ENCODE results near the gene GAS7. TPM values are rescaled to one million over a fixed set of nuclear protein-coding genes. Genes with fewer than 3 reads are reported as not detected.
"Not testable (repeated sequence)": the region's sequence is repeated elsewhere in the genome, so short reads cannot be mapped to it uniquely, and the experiment has no call there.

The GAS7 gene
- total RNA-seq, 1 donor from 2014 or later: not detected

DNA sequence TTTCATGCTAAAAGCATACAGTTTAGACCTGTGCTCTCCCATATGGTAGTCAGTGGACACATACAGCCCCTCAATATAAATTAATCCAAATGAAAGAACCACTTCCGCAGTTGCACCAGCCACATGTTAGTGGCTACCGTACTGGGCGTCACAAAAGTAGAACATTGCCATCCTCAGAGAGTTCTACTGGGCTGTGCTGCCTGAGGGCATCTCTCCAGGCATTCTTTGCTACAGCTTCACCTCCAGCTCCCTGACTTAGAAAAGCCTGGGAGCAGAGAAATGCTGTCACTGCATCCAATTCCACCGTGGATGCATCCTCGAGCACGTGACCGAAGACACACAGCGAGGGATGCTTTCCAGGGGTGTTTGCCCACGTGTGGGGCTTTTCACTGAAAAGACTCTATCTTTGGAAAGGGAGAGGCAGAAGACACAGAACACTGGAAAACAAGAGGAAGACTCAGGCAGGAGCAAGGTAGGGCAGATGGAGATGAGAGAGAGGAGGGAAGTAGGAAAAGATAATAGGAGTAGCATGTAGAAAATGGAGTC is 86.4 kb downstream of the GAS7 start:
- intact Hi-C loops (cut with micrococcal nuclease): no loop called here

DNA sequence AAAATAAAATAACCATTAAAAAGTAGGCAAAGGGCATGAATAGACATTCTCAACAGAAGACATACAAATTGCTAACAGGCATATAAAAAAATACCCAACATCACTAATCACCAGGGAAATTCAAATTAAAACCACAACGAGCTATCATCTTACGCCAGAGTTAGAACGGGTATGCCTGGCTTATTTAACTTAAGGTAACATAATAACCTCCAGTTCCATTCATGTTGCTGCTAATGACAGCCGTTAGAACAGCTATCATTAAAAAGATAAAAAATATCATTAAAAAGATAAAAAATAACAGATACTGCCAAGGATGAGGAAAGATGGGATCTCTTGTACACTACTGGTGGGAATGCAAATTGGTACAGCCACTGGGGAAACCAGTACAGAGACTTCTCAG is 89.3 kb downstream of the GAS7 start:
- intact Hi-C loops (cut with micrococcal nuclease): no loop called here

DNA sequence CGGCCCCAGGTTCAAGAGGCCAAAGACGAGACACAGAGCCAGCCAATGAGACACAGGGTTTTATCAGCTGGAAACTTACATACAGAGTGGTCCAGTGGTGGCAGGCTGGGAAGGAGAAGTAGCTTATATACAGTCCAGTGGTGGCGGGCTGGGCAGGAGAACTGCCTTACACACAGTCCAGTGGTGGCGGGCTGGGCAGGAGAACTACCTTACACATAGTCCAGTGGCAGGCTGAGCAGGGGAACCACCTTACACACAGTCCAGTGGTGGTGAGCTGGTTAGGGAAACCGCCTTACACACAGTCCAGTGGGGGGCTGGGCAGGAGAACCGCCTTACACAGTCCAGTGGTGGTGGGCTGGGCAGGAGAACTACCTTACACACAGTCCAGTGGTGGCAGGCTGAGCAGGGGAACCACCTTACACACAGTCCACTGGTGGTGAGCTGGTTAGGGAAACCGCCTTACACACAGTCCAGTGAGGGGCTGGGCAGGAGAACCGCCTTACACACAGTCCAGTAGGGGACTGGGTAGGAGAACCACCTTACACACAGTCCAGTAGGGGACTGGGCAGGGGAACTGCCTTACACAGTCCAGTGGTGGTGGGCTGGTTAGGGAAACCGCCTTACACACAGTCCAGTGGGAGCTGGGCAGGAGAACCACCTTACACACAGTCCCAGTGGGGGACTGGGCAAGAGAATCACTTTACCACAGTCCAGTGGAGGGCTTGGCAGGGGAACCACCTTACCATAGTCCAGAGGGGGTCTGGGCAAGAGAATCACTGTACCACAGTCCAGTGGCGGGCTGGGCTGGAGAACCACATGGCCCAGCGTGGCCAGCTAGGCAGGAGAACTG is 90.9 kb downstream of the GAS7 start:
- intact Hi-C loops (cut with micrococcal nuclease): no loop called here

DNA sequence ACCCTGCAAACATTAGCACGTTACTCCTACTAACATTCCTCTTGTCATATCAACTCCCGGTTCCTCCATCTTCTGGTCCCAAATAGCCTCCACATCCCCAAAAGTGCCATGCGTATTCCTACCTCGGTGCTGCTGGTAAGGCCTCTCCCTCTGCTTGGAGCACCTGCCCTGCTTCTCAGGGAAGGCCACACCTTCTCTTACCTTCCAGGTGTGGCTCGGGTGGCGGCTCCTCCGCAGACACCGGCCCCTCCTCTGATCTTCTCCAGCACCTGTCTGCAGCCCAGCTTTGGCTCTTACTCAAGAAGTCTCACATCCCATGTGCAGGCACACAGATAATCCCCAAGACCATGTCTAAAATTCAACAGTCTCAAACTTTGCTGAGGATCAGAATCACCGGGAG is 92.3 kb downstream of the GAS7 start:
- intact Hi-C loops (cut with micrococcal nuclease): no loop called here

DNA sequence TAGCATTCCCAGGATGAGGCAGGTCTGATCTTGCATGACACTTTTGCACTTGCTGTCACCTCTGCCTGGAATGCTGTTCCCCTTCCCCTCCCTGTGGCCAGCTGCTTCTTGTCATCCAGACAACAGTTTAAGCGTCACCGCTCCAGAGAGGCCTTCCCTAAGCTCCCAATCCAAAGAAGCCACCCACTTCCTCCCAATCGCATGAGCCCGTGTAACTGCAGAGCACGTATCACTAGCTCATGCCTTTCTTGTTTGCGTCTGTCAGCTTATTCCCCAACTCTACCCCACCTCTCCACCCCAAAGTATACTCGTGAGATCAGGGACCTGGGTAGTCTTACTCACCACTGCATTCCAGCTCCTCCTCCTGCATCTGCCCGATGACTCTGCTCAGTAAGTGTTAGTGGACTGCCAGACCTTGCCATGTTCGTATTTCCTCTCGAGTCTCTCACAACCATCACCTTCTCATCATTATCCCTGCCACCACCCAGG is 92.8 kb downstream of the GAS7 start:
- intact Hi-C loops (cut with micrococcal nuclease): no loop called here

DNA sequence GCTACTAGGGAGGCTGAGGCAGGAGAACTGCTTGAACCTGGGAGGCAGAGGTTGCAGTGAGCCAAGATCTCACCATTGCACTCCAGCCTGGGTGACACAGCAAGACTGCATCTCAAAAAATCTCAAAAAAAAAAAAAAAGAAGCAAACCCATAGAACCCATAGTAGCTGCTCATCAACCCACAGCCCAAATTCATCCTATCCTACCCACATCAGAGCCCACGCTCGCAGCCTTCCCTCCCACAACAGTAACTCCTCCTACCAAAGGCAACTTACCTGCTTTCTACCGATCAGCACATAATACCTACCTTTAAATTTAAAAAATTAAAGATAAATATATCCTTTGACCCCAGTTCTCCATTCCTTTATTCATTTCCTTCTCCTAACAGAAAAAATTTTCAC is 94.7 kb downstream of the GAS7 start:
- intact Hi-C loops (cut with micrococcal nuclease): no loop called here

DNA sequence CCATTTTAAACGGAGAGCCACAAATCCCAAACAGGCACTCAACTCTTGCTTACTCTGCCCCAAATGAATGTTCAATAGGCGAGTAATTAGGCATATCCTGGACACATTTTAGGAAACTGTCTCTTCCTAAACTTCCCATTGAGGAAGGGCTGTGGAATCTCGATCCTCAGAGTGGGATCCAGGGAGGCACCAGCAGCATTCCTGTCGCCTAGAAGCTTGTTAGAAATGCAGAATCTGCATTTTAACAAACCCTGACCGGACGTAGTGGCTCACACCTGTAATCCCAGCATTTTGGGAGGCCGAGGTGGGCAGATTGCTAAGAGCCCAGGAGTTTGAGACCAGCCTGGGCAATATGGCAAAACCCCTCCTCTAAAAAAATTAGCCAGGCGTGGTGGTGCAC is 95.6 kb downstream of the GAS7 start:
- intact Hi-C loops (cut with micrococcal nuclease): no loop called here

DNA sequence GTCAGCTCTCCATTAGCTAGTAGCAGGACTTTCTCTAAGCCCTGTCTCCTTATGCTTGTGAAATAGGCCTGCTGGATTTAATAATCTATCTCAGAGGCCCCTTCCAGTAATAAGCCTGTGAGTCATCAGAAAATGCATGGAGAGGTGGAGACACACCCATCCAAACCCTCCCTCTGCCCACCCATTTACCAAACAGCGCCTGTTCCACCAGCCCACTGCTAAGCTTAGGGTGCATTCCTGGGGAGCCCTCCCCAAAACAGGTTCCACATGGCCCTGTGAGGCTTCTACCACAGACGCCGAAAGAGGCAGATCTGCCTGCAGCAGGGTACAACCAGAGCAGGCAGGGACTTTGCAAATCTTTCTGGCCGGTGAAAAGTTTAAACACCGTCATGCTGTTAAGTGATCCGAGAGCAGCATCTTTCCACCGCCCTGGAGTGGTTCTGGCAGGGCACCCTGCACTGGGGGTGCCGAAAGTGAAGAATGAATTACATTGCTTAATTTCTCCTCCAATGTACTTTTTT is 99.3 kb downstream of the GAS7 start:
- intact Hi-C loops (cut with micrococcal nuclease): no loop called here

DNA sequence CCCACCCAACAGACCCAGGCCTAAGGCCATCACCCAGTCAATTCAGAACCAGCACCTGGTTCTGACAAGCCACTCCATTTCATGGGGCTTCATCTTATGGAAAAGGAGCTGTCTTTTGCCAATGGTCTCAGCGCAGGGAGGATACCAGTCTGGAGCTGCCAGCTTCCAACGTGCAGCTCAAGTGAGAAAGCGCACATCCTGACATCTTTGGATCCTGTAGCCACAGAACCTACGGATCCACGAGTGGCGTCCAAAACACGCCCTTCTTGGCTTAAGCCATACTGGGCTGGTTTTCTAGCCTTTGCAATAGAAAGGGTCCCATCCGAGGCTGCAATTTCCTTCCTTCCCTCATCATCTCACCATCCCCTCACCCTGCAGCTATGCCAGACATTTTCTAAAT is 101.8 kb downstream of the GAS7 start:
- intact Hi-C loops (cut with micrococcal nuclease): no loop called here

DNA sequence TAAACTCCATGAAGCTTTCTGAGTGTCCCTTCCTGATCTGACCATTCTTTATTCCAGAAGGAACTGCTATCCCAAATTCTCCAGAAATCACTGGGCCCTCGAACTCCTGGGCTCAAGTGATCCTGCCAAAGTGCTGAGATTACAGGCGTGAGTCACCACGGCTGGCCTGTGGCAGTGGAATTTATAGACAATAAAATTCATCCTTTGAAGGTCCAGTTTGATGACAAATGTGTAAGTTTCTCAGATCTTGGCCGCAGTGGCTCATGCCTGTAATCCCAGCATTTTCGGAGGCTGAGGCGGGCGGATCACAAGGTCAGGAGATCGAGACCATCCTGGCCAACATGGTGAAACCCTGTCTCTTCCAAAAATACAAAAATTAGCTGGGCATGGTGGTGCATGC is 103.1 kb downstream of the GAS7 start:
- intact Hi-C loops (cut with micrococcal nuclease): not testable (repeated sequence)

DNA sequence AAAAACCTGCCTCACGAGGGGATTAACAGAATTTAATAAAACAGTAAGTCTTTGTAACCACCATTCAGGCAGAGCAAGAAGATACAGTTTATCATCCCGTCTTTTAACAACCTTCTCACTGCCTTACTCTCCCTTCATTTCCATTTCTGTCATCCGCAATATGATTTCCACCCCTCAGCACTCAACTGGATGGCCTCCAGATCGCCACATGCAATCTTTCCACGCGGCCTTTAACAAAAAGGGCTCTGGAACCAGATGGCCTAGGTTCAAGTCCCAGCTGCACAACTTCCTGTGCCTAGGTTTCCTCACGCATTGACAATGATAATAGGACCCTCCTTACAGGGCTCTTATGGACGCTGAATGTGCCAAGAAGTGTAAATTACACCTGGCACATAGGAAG is 103.6 kb downstream of the GAS7 start:
- intact Hi-C loops (cut with micrococcal nuclease): no loop called here

DNA sequence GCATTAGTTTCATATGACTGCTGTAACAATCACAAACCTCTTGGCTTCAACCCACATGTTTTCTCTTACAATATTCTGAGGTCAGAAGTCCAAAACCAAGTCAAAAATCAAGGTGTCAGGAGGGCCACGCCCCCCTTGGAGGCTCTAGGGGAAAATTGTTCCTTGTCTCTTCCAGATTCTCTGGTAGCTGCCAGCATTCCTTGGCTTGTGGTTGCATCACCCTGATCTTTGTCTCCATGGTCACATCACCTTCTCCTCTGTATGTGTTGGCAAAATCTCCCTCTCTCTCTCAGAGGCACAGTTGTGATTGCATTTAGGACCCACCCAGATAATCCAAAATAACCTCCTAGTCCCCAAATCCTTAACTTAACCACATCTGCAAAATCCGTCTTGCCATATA is 105.8 kb downstream of the GAS7 start:
- intact Hi-C loops (cut with micrococcal nuclease): no loop called here

DNA sequence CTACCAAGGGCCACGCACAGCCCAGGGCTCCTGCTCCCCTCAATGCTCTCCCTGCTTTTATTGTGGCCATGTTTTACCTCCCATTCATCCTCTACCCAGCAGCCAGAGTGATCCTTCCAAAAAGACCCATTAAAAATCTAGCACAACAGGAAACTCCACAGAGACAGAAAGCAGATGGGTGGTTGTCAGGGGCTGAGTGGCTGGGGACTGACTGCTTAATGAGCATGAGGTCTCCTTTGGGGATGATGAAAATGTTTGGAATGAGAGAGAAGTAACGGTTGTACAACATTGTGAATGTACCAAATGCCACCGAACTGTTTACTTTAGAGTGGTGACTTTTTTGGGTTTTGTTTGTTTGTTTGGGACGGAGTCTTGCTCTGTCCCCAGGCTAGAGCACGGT is 107.4 kb downstream of the GAS7 start:
- intact Hi-C loops (cut with micrococcal nuclease): no loop called here

DNA sequence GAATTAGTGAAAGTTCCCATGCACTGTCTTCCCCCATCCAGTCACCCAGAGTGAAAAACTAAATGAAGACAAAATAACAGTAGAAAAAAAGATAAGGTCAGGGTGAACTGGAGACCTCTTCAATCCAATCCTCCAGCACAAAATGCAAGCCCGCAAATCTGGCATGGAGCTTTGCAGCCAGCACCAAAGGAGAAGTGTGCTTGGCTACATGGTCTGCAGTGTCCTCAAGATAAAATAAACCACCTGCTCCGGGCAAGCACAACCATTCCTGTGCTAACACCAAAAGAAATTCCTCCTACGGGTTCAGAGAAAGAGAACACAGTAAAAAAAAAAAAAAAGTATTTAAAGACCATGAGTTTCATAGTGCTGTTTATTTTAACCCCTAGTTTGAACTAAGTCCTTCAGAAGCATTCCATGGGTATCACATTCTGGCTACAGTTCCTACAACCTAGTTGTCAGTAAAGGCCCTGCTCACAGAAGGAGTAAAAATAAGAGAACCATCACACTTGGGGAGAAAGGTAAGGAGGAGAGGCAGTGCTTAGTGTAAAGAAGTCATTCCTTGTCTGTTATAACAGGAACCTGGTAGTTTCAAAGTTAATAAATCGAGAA is 109.1 kb downstream of the GAS7 start:
- intact Hi-C loops (cut with micrococcal nuclease): no loop called here

DNA sequence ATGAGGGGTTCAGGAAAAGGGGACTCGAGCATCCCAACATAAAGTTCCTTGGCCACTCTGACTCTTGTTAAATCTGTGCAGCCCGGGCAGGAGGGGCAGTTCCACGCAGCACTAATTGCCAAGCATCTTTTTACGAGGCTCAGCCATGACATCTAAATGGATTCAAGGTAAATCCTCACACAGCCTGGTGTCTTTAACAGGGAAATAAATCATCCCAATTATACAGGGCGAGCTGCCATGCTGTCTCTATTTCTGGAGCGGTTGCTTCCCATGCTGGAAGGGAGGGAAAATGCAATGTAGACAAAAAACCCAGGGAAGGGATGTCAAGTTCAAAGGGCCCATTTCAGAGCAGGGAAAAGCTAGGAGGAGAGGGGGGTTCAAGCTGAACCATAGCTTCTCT is 110.0 kb downstream of the GAS7 start:
- intact Hi-C loops (cut with micrococcal nuclease): no loop called here

DNA sequence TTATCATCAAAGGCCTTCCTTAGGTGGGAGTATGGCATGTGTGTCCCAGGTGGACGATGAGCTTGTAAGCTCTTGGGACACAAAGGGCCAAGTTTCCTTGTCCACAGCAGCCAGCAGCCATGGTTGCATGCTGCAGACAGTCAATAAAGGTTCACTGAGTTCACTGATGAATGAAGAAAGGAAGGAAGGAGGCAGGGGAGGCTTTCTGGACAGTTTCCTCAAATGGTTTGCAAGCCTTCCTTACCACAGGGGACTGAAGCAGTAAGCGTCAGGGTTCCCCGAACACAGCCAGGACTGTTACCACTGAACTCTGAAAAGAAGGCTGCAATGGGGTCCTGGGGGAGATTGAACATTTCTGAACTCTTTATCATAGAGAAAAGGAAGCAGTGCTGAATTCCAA is 111.1 kb downstream of the GAS7 start:
- intact Hi-C loops (cut with micrococcal nuclease): no loop called here

DNA sequence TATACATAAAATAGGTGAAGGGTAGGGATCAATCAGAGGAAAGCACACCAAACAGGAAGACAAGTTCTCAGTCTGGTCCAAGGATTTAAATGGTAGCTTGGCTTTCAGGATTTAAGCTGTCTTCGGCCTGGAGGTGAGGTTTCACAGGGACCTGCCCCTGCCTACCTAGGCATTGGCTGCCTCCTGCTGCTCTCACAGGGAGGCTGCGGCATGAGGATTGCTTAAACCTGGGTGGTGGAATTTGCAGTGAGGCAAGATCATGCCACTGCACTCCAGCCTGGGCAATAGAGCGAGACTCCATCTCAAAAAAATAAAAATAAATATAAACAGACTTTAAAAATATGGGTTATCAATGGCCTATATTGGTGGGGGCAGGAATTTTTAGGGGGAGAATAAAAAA is 114.5 kb downstream of the GAS7 start:
- intact Hi-C loops (cut with micrococcal nuclease): no loop called here

DNA sequence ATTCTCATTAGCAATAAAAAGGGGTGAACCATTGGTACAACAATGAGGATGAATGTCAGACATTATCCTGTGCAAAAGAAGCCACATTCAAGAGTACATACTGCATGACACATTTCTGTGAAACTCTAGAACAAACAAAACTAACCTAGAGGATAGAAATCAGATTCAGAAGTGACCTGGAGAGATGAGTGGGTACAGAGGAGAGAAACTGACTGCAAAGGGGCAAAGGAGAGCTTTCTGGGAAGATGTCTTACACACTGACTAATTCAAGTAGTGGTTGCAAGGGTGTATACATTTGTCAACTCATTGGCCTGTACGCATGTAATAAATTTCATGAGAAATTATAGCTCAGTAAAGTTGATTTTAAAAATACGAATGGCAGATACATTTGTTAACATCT is 115.6 kb downstream of the GAS7 start:
- intact Hi-C loops (cut with micrococcal nuclease): no loop called here

DNA sequence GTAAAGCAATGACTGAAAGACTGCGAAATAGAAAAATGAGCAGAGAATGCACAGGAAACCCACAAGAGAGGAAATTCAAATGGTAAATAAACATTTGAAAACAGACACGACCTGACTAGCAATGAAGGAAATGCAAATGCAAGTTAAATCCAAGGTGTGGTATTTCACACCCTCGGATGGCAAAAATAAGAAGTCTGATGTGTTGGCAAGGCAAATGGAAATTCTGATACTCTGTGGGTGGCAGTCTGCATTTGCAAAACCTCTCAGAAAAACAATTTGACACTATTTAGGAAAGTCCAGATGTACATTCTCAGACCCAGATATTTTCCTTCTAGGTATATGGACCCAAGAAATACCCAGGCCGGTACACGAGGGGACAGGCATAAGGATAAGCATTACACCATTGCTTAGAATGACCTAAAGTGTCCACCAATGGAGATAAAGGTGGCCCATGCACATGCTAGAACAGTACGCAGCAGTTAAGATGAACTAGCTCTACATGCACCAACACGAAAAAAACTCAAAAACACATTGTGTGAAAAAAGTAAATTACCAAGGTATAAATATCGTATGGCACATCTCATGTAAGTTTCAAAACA is 116.7 kb downstream of the GAS7 start:
- intact Hi-C loops (cut with micrococcal nuclease): no loop called here

DNA sequence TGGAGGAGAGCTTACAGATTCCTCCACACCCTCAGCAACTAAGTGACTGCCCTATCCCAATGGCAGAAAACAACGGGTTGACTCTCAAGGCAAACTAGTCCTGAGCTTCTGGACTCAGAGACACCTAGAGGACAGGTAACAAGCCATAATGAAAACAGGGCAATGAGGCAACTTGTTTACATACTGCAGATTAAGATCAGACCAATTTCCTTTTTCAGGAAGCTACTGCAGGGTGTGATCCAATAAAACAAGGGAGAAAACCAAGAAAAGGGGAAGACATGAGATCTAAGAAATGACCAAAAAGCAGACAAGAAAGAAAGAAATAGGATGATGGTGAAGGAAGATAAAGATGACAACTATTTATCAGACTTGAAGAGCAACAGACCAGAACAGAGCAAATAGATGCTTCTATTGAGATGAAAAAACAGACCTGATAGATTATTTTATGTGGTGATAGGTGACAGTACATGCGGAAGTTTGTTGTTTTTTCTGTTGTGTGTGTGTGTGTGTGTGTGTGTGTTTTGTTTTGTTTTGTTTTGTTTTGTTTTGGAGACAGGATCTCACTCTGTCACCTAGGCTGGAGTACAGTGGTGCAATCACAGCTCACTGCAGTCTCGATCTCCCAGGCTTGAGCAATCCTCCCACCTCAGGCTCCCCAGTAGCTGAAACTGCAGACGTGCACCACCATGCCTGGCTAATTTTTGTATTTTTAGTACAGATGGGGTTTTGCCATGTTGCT is 120.7 kb downstream of the GAS7 start:
- intact Hi-C loops (cut with micrococcal nuclease): no loop called here

DNA sequence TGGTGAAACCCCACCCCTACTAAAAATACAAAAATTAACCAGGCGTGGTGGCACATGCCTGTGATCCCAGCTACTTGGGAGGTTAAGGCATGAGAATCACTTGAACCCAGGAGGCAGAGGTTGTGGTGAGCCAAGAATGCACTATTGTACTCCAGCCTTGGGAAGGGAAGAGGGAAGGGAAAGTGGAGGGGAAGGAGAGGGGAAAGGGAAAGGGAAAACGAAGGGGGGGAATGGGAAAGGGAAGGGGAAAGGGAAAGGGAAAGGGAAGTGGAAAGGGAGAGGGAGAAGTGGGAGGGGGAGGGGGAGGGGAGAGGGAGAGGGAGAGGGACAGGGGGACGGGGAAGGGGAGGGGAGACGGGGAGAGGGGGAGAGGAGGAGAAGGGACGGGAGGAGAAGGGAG is 122.5 kb downstream of the GAS7 start:
- intact Hi-C loops (cut with micrococcal nuclease): no loop called here

All from T-helper 1 cell treated with Interleukin-12 subunit alpha and Interleukin-12 subunit beta and Interleukin-4 antibody, amounts not matched to agents 30 ng/mL and 1 ng/mL, for 36 hours (primary cell).